IMR-90 (cell line): ENCODE results near the gene MGAT1. TPM values are rescaled to one million over a fixed set of nuclear protein-coding genes. Genes with fewer than 3 reads are reported as not detected.

ENCODE experiments used
- ATAC-seq: fragments of 200-7000 bp; cut with Tn5 transposase; 2 replicates; pipeline ENCODE4 v1.9.1; 2020; ENCODE audit warnings: low read depth, mild to moderate bottlenecking, moderate library complexity
- BruUV-seq: library from RNA; stranded (reverse); fragments of 400-500 nt; replicated peaks from 2 replicates; lab custom pipeline; 2021; lab: Mats Ljungman, UMichigan
- CTCF ChIA-PET: fragments of 300-600 bp; formaldehyde crosslinking; extraction: SDS; loops from one replicate; lab custom pipeline; 2021; ENCODE audit warnings: antibody characterized with exemption; lab: Yijun Ruan, JAX
- POLR2A ChIA-PET: fragments of 300-600 bp; sonication (Branson Sonifier 250); formaldehyde crosslinking; loops from one replicate; lab custom pipeline; 2022; ENCODE audit warnings: antibody characterized with exemption; ENCODE audit not compliant: unreplicated experiment; lab: Charles Lee
- DNase-seq: peaks from one replicate; pipeline ENCODE4 v3.0.0; 2013
- H2AFZ ChIP-seq: replicated peaks from 2 replicates; pipeline ENCODE3; 2013; ENCODE audit warnings: low read length, mild to moderate bottlenecking; ENCODE audit not compliant: poor library complexity
- H2AK5ac ChIP-seq: 2 replicates; pipeline ENCODE4 v1.6.1; 2013; ENCODE audit warnings: low read depth, low read length, inconsistent platforms
- H2AK9ac ChIP-seq: replicated peaks from 2 replicates; pipeline ENCODE3; 2013; ENCODE audit warnings: mild to moderate bottlenecking, low read depth, low read length, moderate library complexity; ENCODE audit not compliant: poor library complexity
- H2BK120ac ChIP-seq: 2 replicates; pipeline ENCODE4 v1.6.1; 2013; ENCODE audit warnings: low read depth, low read length, inconsistent platforms
- H2BK15ac ChIP-seq: 3 replicates; pipeline ENCODE4 v1.6.1; 2013; ENCODE audit warnings: low read depth, low read length, inconsistent platforms
- H2BK20ac ChIP-seq: 2 replicates; pipeline ENCODE4 v1.6.1; 2013; ENCODE audit warnings: low read depth, mild to moderate bottlenecking, inconsistent platforms, low read length, moderate library complexity
- H2BK5ac ChIP-seq: 2 replicates; pipeline ENCODE4 v1.6.1; 2013; ENCODE audit warnings: mild to moderate bottlenecking, low read depth, low read length, inconsistent platforms; ENCODE audit not compliant: poor library complexity, severe bottlenecking
- H3K14ac ChIP-seq: replicated peaks from 2 replicates; pipeline ENCODE4 v1.6.1; 2013; ENCODE audit warnings: low read depth, low read length, inconsistent platforms
- H3K18ac ChIP-seq: 2 replicates; pipeline ENCODE4 v1.6.1; 2013; ENCODE audit warnings: low read depth, low read length, control low read depth
- H3K23ac ChIP-seq: 2 replicates; pipeline ENCODE4 v1.6.1; 2013; ENCODE audit warnings: low read depth, low read length, inconsistent platforms
- H3K27ac ChIP-seq: 2 replicates; pipeline ENCODE4 v1.5.1; 2013; ENCODE audit warnings: mild to moderate bottlenecking, control low read depth, low read length; ENCODE audit not compliant: insufficient read depth
- H3K27me3 ChIP-seq: 2 replicates; pipeline ENCODE4 v1.6.1; 2013; ENCODE audit warnings: low read length; ENCODE audit not compliant: control insufficient read depth, insufficient read depth
- H3K36me3 ChIP-seq: 2 replicates; pipeline ENCODE4 v1.6.1; 2013; ENCODE audit warnings: low read length, mixed read lengths; ENCODE audit not compliant: control insufficient read depth, insufficient read depth
- H3K4ac ChIP-seq: 2 replicates; pipeline ENCODE4 v1.6.1; 2013; ENCODE audit warnings: low read depth, low read length, inconsistent platforms
- H3K4me1 ChIP-seq: 2 replicates; pipeline ENCODE4 v1.6.1; 2013; ENCODE audit warnings: low read length, mixed read lengths; ENCODE audit not compliant: control insufficient read depth, insufficient read depth
- H3K4me2 ChIP-seq: 2 replicates; pipeline ENCODE4 v1.6.1; 2013; ENCODE audit warnings: low read depth, mild to moderate bottlenecking, control low read depth, low read length, moderate library complexity
- H3K4me3 ChIP-seq: 2 replicates; pipeline ENCODE4 v1.5.1; 2013; ENCODE audit warnings: low read depth, mild to moderate bottlenecking, control low read depth, low read length, moderate library complexity; ENCODE audit not compliant: insufficient read depth
- H3K56ac ChIP-seq: 2 replicates; pipeline ENCODE4 v1.6.1; 2013; ENCODE audit warnings: low read length, inconsistent platforms; ENCODE audit not compliant: insufficient read depth; ENCODE audit errors: extremely low read depth
- H3K79me1 ChIP-seq, 2 experiments: 2 replicates each; pipeline ENCODE4 v1.6.1; 2013; ENCODE audit warnings: low read length in 2 of 2, inconsistent platforms in 1 of 2, low read depth in 1 of 2
- H3K9ac ChIP-seq: 2 replicates; pipeline ENCODE4 v1.6.1; 2013; ENCODE audit warnings: low read depth, low read length, control low read depth
- H3K9me1 ChIP-seq: 2 replicates; pipeline ENCODE4 v1.6.1; 2013; ENCODE audit warnings: low read length, inconsistent platforms; ENCODE audit not compliant: insufficient read depth
- H3K9me3 ChIP-seq: 2 replicates; pipeline ENCODE4 v1.6.1; 2013; ENCODE audit warnings: low read length; ENCODE audit not compliant: control insufficient read depth, insufficient read depth
- H4K20me1 ChIP-seq: 2 replicates; pipeline ENCODE4 v1.6.1; 2013; ENCODE audit warnings: low read length, inconsistent platforms; ENCODE audit not compliant: insufficient read depth
- H4K5ac ChIP-seq: 2 replicates; pipeline ENCODE4 v1.6.1; 2013; ENCODE audit warnings: mild to moderate bottlenecking, low read depth, low read length, control low read depth
- H4K8ac ChIP-seq, 2 experiments: 2 replicates each; pipeline ENCODE4 v1.6.1; 2013; ENCODE audit warnings: low read depth in 2 of 2, low read length in 2 of 2, control low read depth in 1 of 2, inconsistent platforms in 1 of 2
- H4K91ac ChIP-seq: 2 replicates; pipeline ENCODE4 v1.6.1; 2013; ENCODE audit warnings: low read depth, low read length, inconsistent platforms; ENCODE audit not compliant: insufficient read depth
- BHLHE40 ChIP-seq: fragments of 150-350 bp; IDR thresholded peaks from 2 replicates; pipeline ENCODE4 v1.6.1; 2016; ENCODE audit warnings: mild to moderate bottlenecking, low read depth, low read length
- MAZ ChIP-seq: IDR thresholded peaks from 2 replicates; pipeline ENCODE4 v1.6.1; 2012; ENCODE audit warnings: low read depth, mild to moderate bottlenecking, low read length, improper control_type of control experiment, moderate library complexity, borderline replicate concordance
- MXI1 ChIP-seq: IDR thresholded peaks from 2 replicates; pipeline ENCODE4 v1.6.1; 2012; ENCODE audit warnings: low read depth, mild to moderate bottlenecking, low read length, moderate library complexity, borderline replicate concordance
- NFE2L2 ChIP-seq: fragments of 150-350 bp; IDR thresholded peaks from 2 replicates; pipeline ENCODE4 v1.6.1; 2016; ENCODE audit warnings: low read depth, mild to moderate bottlenecking, low read length
- RAD21 ChIP-seq: IDR thresholded peaks from 2 replicates; pipeline ENCODE4 v1.6.1; 2012; ENCODE audit warnings: low read length, improper control_type of control experiment
- WGBS, 2 experiments: methylation state at CpG; one replicate each; pipeline versions ENCODE4 v1.1.5 to v1.1.7; 2013; ENCODE audit warnings: missing lambda C conversion rate in 2 of 2; ENCODE audit not compliant: insufficient read length in 1 of 2; ENCODE audit errors: extremely low coverage in 2 of 2; 5-methylcytosine and 5-hydroxymethylcytosine counted together
- dilution Hi-C: fragments of 300-500 bp; cut with HindIII; formaldehyde crosslinking; loops from one replicate; pipeline ENCODE4 v1.14.3; 2018; ENCODE audit warnings: low sequenced_read_pairs; ENCODE audit not compliant: unreplicated experiment
- in situ Hi-C: fragments of 300-500 bp; cut with MboI; formaldehyde crosslinking; loops from 3 replicates; pipeline ENCODE4 v1.14.3; 2019; ENCODE audit warnings: low sequenced_read_pairs, inconsistent platforms, mixed read lengths
- intact Hi-C: fragments of 100-400 bp; cut with micrococcal nuclease; formaldehyde crosslinking; loops from 2 replicates; pipeline ENCODE4 v1.10.0; 2022
- polyA plus RNA-seq, 3 experiments: library from polyadenylated mRNA; depleted of rRNA; stranded (reverse); fragments of >200 nt; gene quantifications; 2 replicates each; pipeline ENCODE4 v1.2.3, GENCODE V29; 2012; ENCODE audit warnings: low replicate concordance in 1 of 3
- total RNA-seq: library from RNA; depleted of rRNA; stranded (reverse); fragments of >200 nt; gene quantifications from 2 replicates; pipeline ENCODE4 v1.2.3, GENCODE V29; 2012
- TF ChIP-seq, protein P1 (sequence below): fragments of 150-350 bp; IDR thresholded peaks from 2 replicates; pipeline ENCODE4 v1.6.1; 2017; ENCODE audit warnings: mild to moderate bottlenecking, antibody characterized with exemption, low read length, low read depth
- TF ChIP-seq, protein P2 (sequence below): conservative IDR thresholded peaks from 2 replicates; pipeline ENCODE4 v1.5.1; 2012; ENCODE audit warnings: mild to moderate bottlenecking, low read depth, low read length, improper control_type of control experiment

Gene MGAT1
- total and polyA plus RNA-seq, 2 of the 4 experiments (the other 2 are of a cell fraction) = 56.3 to 141 TPM

DNA sequence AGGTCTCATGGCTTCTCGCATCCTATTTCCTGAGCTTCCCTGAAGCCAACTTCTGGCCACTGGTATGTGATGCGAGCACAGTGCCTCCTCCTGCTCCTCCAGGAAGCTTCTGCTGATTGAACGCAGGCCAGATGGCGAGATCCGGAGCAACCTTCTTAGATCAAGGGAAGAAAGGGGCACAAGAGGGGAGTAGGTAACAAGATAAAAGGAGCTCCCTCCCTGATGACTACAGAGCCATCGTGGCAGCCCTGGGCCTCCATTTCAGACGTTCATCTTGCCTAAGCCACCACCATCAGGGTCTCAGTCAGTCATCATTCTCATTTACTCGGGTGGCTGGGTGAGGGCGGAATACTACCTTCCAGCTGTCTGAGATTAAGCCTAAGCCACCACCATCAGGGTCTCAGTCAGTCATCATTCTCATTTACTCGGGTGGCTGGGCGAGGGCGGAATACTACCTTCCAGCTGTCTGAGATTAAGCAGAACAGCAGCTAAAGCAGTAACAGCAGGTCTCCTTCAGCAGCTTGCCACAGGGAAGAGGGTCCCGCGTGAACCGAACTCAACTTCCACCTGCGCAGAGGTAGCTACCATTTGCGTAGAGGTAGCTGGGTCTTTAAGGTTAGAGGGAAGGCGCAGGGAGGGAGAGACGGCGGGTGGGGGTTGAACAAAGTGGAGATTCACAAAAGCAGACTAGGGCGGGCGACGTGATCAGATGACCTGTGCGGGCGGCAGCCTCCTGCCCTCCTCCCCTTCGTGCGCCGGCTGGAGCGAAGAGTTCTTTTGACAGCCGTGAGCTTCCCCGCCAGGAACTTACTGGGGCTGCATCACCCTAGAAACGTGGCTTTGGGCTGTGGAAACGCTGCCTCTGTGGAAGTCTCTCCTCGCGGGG, 27.9 kb upstream of the MGAT1 start:
- intact Hi-C loops (loop anchor here (1.0 kb wide), 1 partner anchor 20 kb away; no protein-coding TSS in a partner anchor), in situ Hi-C loops (no loop called here), dilution Hi-C loops (no loop called here)
- 30% methylated on average over 19 of the region's 35 CpGs; no CpG with 5 or more reads in 1 of the 2 experiments for WGBS, 2 experiments
- peak overlapping the region; percentile 44; the same call in 1 of the 2 replicates for H2BK120ac ChIP-seq
- peak overlapping the region; percentile 100 for H2AFZ ChIP-seq
- no peaks in the 10 kb centered on the region for H4K20me1 ChIP-seq
- H3K27me3 ChIP-seq = no peaks in the 10 kb centered on the region
- peak overlapping the region; percentile 77 for H3K18ac ChIP-seq
- peak; percentile 30 for ATAC-seq
- H2AK9ac ChIP-seq = peak overlapping the region; percentile 94
- H3K9ac ChIP-seq = peak overlapping the region; percentile 90
- TF ChIP-seq, protein P1, sequence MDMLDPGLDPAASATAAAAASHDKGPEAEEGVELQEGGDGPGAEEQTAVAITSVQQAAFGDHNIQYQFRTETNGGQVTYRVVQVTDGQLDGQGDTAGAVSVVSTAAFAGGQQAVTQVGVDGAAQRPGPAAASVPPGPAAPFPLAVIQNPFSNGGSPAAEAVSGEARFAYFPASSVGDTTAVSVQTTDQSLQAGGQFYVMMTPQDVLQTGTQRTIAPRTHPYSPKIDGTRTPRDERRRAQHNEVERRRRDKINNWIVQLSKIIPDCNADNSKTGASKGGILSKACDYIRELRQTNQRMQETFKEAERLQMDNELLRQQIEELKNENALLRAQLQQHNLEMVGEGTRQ = peak; percentile 11; the same call in 1 of the 2 replicates
- no peak for TF ChIP-seq MAZ
- TF ChIP-seq, protein P2, sequence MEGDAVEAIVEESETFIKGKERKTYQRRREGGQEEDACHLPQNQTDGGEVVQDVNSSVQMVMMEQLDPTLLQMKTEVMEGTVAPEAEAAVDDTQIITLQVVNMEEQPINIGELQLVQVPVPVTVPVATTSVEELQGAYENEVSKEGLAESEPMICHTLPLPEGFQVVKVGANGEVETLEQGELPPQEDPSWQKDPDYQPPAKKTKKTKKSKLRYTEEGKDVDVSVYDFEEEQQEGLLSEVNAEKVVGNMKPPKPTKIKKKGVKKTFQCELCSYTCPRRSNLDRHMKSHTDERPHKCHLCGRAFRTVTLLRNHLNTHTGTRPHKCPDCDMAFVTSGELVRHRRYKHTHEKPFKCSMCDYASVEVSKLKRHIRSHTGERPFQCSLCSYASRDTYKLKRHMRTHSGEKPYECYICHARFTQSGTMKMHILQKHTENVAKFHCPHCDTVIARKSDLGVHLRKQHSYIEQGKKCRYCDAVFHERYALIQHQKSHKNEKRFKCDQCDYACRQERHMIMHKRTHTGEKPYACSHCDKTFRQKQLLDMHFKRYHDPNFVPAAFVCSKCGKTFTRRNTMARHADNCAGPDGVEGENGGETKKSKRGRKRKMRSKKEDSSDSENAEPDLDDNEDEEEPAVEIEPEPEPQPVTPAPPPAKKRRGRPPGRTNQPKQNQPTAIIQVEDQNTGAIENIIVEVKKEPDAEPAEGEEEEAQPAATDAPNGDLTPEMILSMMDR = 0 out of 2 replicates have a peak, but pooled peaks have one; percentile 8
- no peak for TF ChIP-seq RAD21
- TF ChIP-seq BHLHE40 = no peak
- TF ChIP-seq MXI1 = 0 out of 2 replicates have a peak, but pooled peaks have one; percentile 40
- no peak for TF ChIP-seq NFE2L2
- peak overlapping the region; percentile 84 for H3K27ac ChIP-seq
- no peak overlapping the region for H2BK15ac ChIP-seq
- no peak overlapping the region for H2BK20ac ChIP-seq
- H2AK5ac ChIP-seq = peak overlapping the region; percentile 87
- H3K4me3 ChIP-seq = peak overlapping the region; percentile 90
- peak overlapping the region; percentile 88 for H3K23ac ChIP-seq
- peak; percentile 39 for DNase-seq
- ChIA-PET CTCF (interaction anchor here (0.6 to 1.2 kb wide), 3 partner anchors 9 to 36 kb away, joined by 3 to 4 read pairs (median 4); no protein-coding TSS in a partner anchor), POLR2A (interaction anchor here (0.8 to 1.0 kb wide), 2 partner anchors 20 to 28 kb away, joined by 3 read pairs; partner anchors contain the start of gene MGAT1)
- H3K79me1 ChIP-seq = peaks cover 18 to 28% of the 10 kb centered on the region in 2 experiments
- no peaks in the 10 kb centered on the region for H3K9me3 ChIP-seq
- H3K56ac ChIP-seq = peak overlapping the region; percentile 62; the same call in 1 of the 2 replicates
- peak overlapping the region; percentile 89 for H4K5ac ChIP-seq
- peaks cover 14% of the 10 kb centered on the region for H3K36me3 ChIP-seq
- peak overlapping the region; percentile 85 for H3K4ac ChIP-seq
- peak overlapping the region; percentile 82 for H2BK5ac ChIP-seq
- peaks cover 14% of the 10 kb centered on the region for H3K4me1 ChIP-seq
- peak overlapping the region; percentile 79 to 95 for H4K8ac ChIP-seq
- peak overlapping the region; percentile 93 for H3K14ac ChIP-seq
- peak overlapping the region; percentile 92 for H3K4me2 ChIP-seq
- H3K9me1 ChIP-seq = peaks cover 14% of the 10 kb centered on the region
- H4K91ac ChIP-seq = peak overlapping the region; percentile 53
- no TSS peak for BruUV-seq
